Trophoblast cell (in vitro differentiated cells and primary cell): ENCODE data around the gene PPFIA3.

Experiments
- DNase-seq, 2 donors: peaks; one replicate each; pipeline ENCODE4 v3.0.0-alpha.2; 2016
- H2AFZ ChIP-seq: 2 replicates; pipeline ENCODE4 v1.6.1; 2013; ENCODE audit warnings: low read length, moderate library complexity, mild to moderate bottlenecking; ENCODE audit not compliant: insufficient read depth, poor library complexity
- H2AK5ac ChIP-seq: 2 replicates; pipeline ENCODE4 v1.6.1; 2013; ENCODE audit warnings: mild to moderate bottlenecking, low read length
- H2BK120ac ChIP-seq: 2 replicates; pipeline ENCODE4 v1.6.1; 2013; ENCODE audit warnings: low read length, mild to moderate bottlenecking, moderate library complexity; ENCODE audit not compliant: insufficient read depth, poor library complexity
- H2BK12ac ChIP-seq: 2 replicates; pipeline ENCODE4 v1.6.1; 2013; ENCODE audit warnings: mild to moderate bottlenecking, low read length, moderate library complexity
- H2BK5ac ChIP-seq: 2 replicates; pipeline ENCODE4 v1.6.1; 2013; ENCODE audit warnings: low read length, low read depth, moderate library complexity, mild to moderate bottlenecking; ENCODE audit not compliant: poor library complexity
- H3K14ac ChIP-seq: 2 replicates; pipeline ENCODE4 v1.6.1; 2013; ENCODE audit warnings: mild to moderate bottlenecking, low read length
- H3K18ac ChIP-seq: 2 replicates; pipeline ENCODE4 v1.6.1; 2013; ENCODE audit warnings: mild to moderate bottlenecking, low read length
- H3K23ac ChIP-seq: 2 replicates; pipeline ENCODE4 v1.6.1; 2013; ENCODE audit warnings: low read length
- H3K27ac ChIP-seq: 2 replicates; pipeline ENCODE4 v1.5.1; 2013; ENCODE audit warnings: low read depth, mild to moderate bottlenecking, inconsistent platforms, low read length, moderate library complexity
- H3K27me3 ChIP-seq: 2 replicates; pipeline ENCODE4 v1.6.1; 2013; ENCODE audit warnings: inconsistent platforms, mild to moderate bottlenecking, low read length, moderate library complexity; ENCODE audit not compliant: insufficient read depth
- H3K36me3 ChIP-seq, 2 experiments: 1 replicate in 1 of 2; 2 replicates in 1 of 2; pipeline ENCODE4 v1.6.1; 2013; ENCODE audit warnings: low read length in 2 of 2, mild to moderate bottlenecking in 2 of 2, moderate library complexity in 1 of 2; ENCODE audit not compliant: insufficient read depth in 2 of 2, control insufficient read depth in 1 of 2
- H3K4ac ChIP-seq: 2 replicates; pipeline ENCODE4 v1.6.1; 2013; ENCODE audit warnings: low read depth, mild to moderate bottlenecking, low read length, moderate library complexity
- H3K4me1 ChIP-seq, 2 experiments: 1 replicate in 1 of 2; 2 replicates in 1 of 2; pipeline ENCODE4 v1.6.1; 2013; ENCODE audit warnings: low read length in 2 of 2, mild to moderate bottlenecking in 2 of 2, moderate library complexity in 1 of 2; ENCODE audit not compliant: insufficient read depth in 2 of 2, control insufficient read depth in 1 of 2
- H3K4me2 ChIP-seq: 2 replicates; pipeline ENCODE4 v1.6.1; 2013; ENCODE audit warnings: inconsistent platforms, mild to moderate bottlenecking, low read length, moderate library complexity
- H3K4me3 ChIP-seq: 2 replicates; pipeline ENCODE4 v1.5.1; 2013; ENCODE audit warnings: mild to moderate bottlenecking, low read depth, low read length, inconsistent platforms
- H3K79me1 ChIP-seq: one replicate; pipeline ENCODE4 v1.6.1; 2013; ENCODE audit warnings: low read length
- H3K79me2 ChIP-seq: 2 replicates; pipeline ENCODE4 v1.6.1; 2013; ENCODE audit warnings: low read length, mild to moderate bottlenecking; ENCODE audit not compliant: control insufficient read depth, insufficient read depth, poor library complexity
- H3K9ac ChIP-seq: 2 replicates; pipeline ENCODE4 v1.6.1; 2013; ENCODE audit warnings: mild to moderate bottlenecking, low read length
- H3K9me3 ChIP-seq: 2 replicates; pipeline ENCODE4 v1.6.1; 2013; ENCODE audit warnings: low read depth, mild to moderate bottlenecking, control low read depth, inconsistent platforms, low read length; ENCODE audit not compliant: insufficient read depth
- H4K12ac ChIP-seq: 2 replicates; pipeline ENCODE4 v1.6.1; 2013; ENCODE audit warnings: low read depth, mild to moderate bottlenecking, low read length, moderate library complexity
- H4K8ac ChIP-seq: 2 replicates; pipeline ENCODE4 v1.6.1; 2013; ENCODE audit warnings: low read depth, mild to moderate bottlenecking, low read length, moderate library complexity
- H4K91ac ChIP-seq: one replicate; pipeline ENCODE4 v1.6.1; 2013; ENCODE audit warnings: low read depth, mild to moderate bottlenecking, low read length, moderate library complexity
- WGBS: extraction: QIAGEN DNeasy Blood & Tissue Kit; methylation state at CpG from one replicate; pipeline ENCODE4 v1.1.7; 2013; ENCODE audit warnings: missing lambda C conversion rate; ENCODE audit not compliant: insufficient read length, insufficient coverage; ENCODE audit errors: extremely low coverage; 5-methylcytosine and 5-hydroxymethylcytosine counted together

PPFIA3 gene

GRCh38 chr19:49161987-49162386, 42.6 kb downstream of the PPFIA3 start:
- H3K9me3 ChIP-seq, result no peaks in the 10 kb centered on the region
- peaks cover 8% of the 10 kb centered on the region in 2 experiments for H3K4me1 ChIP-seq
- no peak overlapping the region for H3K4ac ChIP-seq
- no peak overlapping the region for H4K91ac ChIP-seq
- H2AK5ac ChIP-seq, result no peak overlapping the region
- no peak overlapping the region for H4K8ac ChIP-seq
- H3K79me2 ChIP-seq, result peaks cover 6% of the 10 kb centered on the region
- H3K27ac ChIP-seq, result no peak overlapping the region
- no peak overlapping the region for H3K23ac ChIP-seq
- peaks cover 2 to 8% of the 10 kb centered on the region in 2 experiments for H3K36me3 ChIP-seq
- DNase-seq, result no peak
- no peak overlapping the region for H2BK120ac ChIP-seq
- H3K18ac ChIP-seq, result no peak overlapping the region
- no CpG with 5 or more reads among the region's 4 CpGs for WGBS
- H3K14ac ChIP-seq, result no peak overlapping the region
- H2BK5ac ChIP-seq, result no peak overlapping the region
- H3K79me1 ChIP-seq, result peaks cover 10% of the 10 kb centered on the region
- no peak overlapping the region for H4K12ac ChIP-seq
- H2BK12ac ChIP-seq, result no peak overlapping the region
- H2AFZ ChIP-seq, result no peak overlapping the region
- H3K4me3 ChIP-seq, result no peak overlapping the region
- H3K27me3 ChIP-seq, result no peaks in the 10 kb centered on the region
- no peak overlapping the region for H3K9ac ChIP-seq
- no peak overlapping the region for H3K4me2 ChIP-seq

- no peak for DNase-seq
- Histone ChIP-seq H3K9ac (no peak overlapping the region), H3K4me3 (no peak overlapping the region), H3K4me2 (no peak overlapping the region), H4K8ac (no peak overlapping the region), H2AFZ (no peak overlapping the region), H3K4me1 (no peaks in the 10 kb centered on the region), H3K9me3 (no peaks in the 10 kb centered on the region), H3K36me3 (peaks cover 14 to 17% of the 10 kb centered on the region in 2 experiments), H3K27ac (no peak overlapping the region), H4K91ac (no peak overlapping the region), H2BK12ac (no peak overlapping the region), H2BK5ac (no peak overlapping the region), H3K79me2 (no peaks in the 10 kb centered on the region), H2AK5ac (no peak overlapping the region), H3K79me1 (no peaks in the 10 kb centered on the region), H4K12ac (no peak overlapping the region), H3K14ac (no peak overlapping the region), H3K4ac (no peak overlapping the region), H3K18ac (no peak overlapping the region), H3K23ac (no peak overlapping the region), H2BK120ac (no peak overlapping the region), H3K27me3 (no peaks in the 10 kb centered on the region)
- WGBS, result no CpG with 5 or more reads among the region's 24 CpGs
Observed at GRCh38 chr19:49165111-49165750, 45.9 kb downstream of the PPFIA3 start.

GRCh38 chr19:49165865-49166301, 46.5 kb downstream of the PPFIA3 start:
- H4K12ac ChIP-seq, result peak overlapping the region; percentile 2
- H3K4me3 ChIP-seq, result no peak overlapping the region
- no peak overlapping the region for H2AK5ac ChIP-seq
- H3K9me3 ChIP-seq, result no peaks in the 10 kb centered on the region
- no peak overlapping the region for H2BK12ac ChIP-seq
- H3K14ac ChIP-seq, result no peak overlapping the region
- H3K79me2 ChIP-seq, result no peaks in the 10 kb centered on the region
- H3K79me1 ChIP-seq, result no peaks in the 10 kb centered on the region
- no peak overlapping the region for H3K23ac ChIP-seq
- no peak overlapping the region for H3K4me2 ChIP-seq
- H2BK5ac ChIP-seq, result no peak overlapping the region
- no peak for DNase-seq
- H3K9ac ChIP-seq, result no peak overlapping the region
- H2AFZ ChIP-seq, result no peak overlapping the region
- H3K27me3 ChIP-seq, result no peaks in the 10 kb centered on the region
- peaks cover 18 to 20% of the 10 kb centered on the region in 2 experiments for H3K36me3 ChIP-seq
- H3K18ac ChIP-seq, result no peak overlapping the region
- H4K91ac ChIP-seq, result no peak overlapping the region
- WGBS, result no CpG with 5 or more reads among the region's 30 CpGs
- H3K27ac ChIP-seq, result no peak overlapping the region
- H3K4me1 ChIP-seq, result no peaks in the 10 kb centered on the region
- H3K4ac ChIP-seq, result no peak overlapping the region
- H4K8ac ChIP-seq, result no peak overlapping the region
- no peak overlapping the region for H2BK120ac ChIP-seq

- Histone ChIP-seq H4K12ac (no peak overlapping the region), H2BK12ac (no peak overlapping the region), H2BK120ac (no peak overlapping the region), H2BK5ac (no peak overlapping the region), H4K91ac (no peak overlapping the region), H3K4me2 (no peak overlapping the region), H3K9me3 (no peaks in the 10 kb centered on the region), H3K79me2 (no peaks in the 10 kb centered on the region), H2AK5ac (no peak overlapping the region), H3K23ac (no peak overlapping the region), H3K14ac (no peak overlapping the region), H2AFZ (no peak overlapping the region), H3K18ac (no peak overlapping the region), H3K27ac (no peak overlapping the region), H3K4me1 (no peaks in the 10 kb centered on the region), H3K36me3 (peaks cover 30 to 36% of the 10 kb centered on the region in 2 experiments), H3K4ac (no peak overlapping the region), H4K8ac (no peak overlapping the region), H3K79me1 (no peaks in the 10 kb centered on the region), H3K27me3 (no peaks in the 10 kb centered on the region), H3K9ac (no peak overlapping the region), H3K4me3 (no peak overlapping the region)
- DNase-seq, result no peak
- WGBS, result no CpG with 5 or more reads among the region's 25 CpGs
Observed at GRCh38 chr19:49167857-49168409, 48.6 kb downstream of the PPFIA3 start.
